ENCODE measurements around the gene CHCHD3. TPM values are rescaled to one million over a fixed set of nuclear protein-coding genes. Genes with fewer than 3 reads are reported as not detected.

Gene CHCHD3
- total and polyA plus RNA-seq, 3 experiments from 2014 or later = 59.1 to 87.6 (median 86.9) TPM

DNA sequence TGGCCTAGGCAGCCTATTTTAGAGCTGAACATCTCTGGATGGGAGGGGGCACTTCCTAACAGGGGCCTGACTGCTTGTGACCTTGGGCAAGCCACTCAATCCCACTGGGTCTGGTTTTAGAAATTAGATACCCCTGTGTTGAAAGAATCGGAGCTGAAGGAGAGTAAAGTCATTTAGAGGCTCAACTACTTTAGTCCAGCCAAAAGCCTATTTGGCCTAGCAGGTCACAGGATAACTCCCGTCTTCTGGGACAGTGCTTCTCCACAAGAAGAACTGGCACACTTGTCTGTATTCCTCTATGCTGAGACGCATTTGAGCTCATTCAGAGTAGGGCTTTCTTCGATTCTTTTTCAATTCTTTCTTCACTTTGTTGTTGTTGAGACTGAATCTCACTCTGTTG lies 224.2 kb downstream of the CHCHD3 start:
- peaks cover 3 to 8% (median 4%) of the 10 kb centered on the region in 3 donors for H3K4me1 Mint-ChIP-seq
- H3K9me3 Mint-ChIP-seq = no peaks in the 10 kb centered on the region
- peaks cover 7 to 14% (median 10%) of the 10 kb centered on the region in 3 donors for H3K36me3 Mint-ChIP-seq
- H3K27me3 ChIP-seq (ENCODE audit: insufficient read depth, low read length, poor library complexity, severe bottlenecking) = no peaks in the 10 kb centered on the region
- H3K4me1 ChIP-seq (ENCODE audit: insufficient read depth, low read length) = no peaks in the 10 kb centered on the region
- no peak for DNase-seq
- no peak overlapping the region for H3K4me3 Mint-ChIP-seq
- H3K36me3 ChIP-seq (ENCODE audit: insufficient read depth, low read length) = no peaks in the 10 kb centered on the region
- peaks cover 0 to 2% of the 10 kb centered on the region in 2 donors for H3K27me3 Mint-ChIP-seq
- H3K27ac Mint-ChIP-seq = peak overlapping the region in 1 of 8 donors; percentile 19
- POLR2A ChIA-PET = no interaction called here
- H3K27ac ChIP-seq (ENCODE audit: low read depth, low read length) = no peak overlapping the region
- CTCF ChIA-PET = no interaction called here
- H3K9me3 ChIP-seq (ENCODE audit: low read length) = no peaks in the 10 kb centered on the region
- H3K4me3 ChIP-seq (ENCODE audit: low read length) = no peak overlapping the region

DNA sequence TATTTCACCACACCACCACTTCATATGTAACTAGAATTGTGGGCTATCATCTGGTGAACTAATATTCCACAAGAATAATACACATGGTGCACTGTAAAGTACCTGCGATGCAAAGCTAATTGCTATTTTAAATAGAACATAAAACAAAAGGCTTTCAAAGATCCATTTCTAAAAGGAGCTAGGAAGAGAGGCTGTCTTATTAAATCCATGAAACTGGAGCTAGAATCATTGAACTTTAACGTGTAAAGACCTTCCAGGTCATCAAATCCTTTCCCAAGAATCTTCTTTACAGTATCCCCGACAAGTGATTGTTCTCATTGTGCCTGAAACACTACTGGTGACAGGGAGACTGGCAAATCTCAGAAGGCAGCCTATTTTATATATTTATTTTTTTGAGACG lies 224.9 kb downstream of the CHCHD3 start:
- Mint-ChIP-seq H3K36me3 (peaks cover 7 to 18% (median 13%) of the 10 kb centered on the region in 3 donors), H3K4me3 (no peak overlapping the region), H3K27me3 (peaks cover 0 to 2% of the 10 kb centered on the region in 2 donors), H3K27ac (no peak overlapping the region), H3K9me3 (no peaks in the 10 kb centered on the region), H3K4me1 (peaks cover 3 to 8% (median 4%) of the 10 kb centered on the region in 3 donors)
- H3K4me3 ChIP-seq (ENCODE audit: low read length) = no peak overlapping the region
- POLR2A ChIA-PET = no interaction called here
- H3K9me3 ChIP-seq (ENCODE audit: low read length) = no peaks in the 10 kb centered on the region
- no peaks in the 10 kb centered on the region for H3K4me1 ChIP-seq (ENCODE audit: insufficient read depth, low read length)
- CTCF ChIA-PET = no interaction called here
- no peaks in the 10 kb centered on the region for H3K27me3 ChIP-seq (ENCODE audit: insufficient read depth, low read length, poor library complexity, severe bottlenecking)
- no peaks in the 10 kb centered on the region for H3K36me3 ChIP-seq (ENCODE audit: insufficient read depth, low read length)
- H3K27ac ChIP-seq (ENCODE audit: low read depth, low read length) = no peak overlapping the region
- DNase-seq = no peak

DNA sequence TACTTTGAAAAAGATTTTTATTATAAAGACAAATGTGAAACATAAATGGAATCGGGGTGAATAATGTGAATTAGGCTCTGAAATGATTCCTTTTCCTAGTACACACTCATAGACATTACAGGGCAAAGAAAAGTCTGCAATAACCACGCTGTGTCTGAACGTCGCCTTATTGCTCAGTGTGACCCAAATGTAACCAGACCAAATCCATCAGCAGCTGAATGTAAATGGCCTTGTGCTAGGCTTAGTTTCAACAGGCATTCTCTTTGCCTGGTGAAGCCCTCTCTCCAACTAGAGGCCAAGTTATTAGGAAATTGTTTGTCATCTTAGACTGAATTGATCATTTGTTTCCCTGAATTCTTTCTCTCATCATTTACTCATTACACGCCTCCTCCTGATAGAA lies 225.5 kb downstream of the CHCHD3 start:
- H3K4me1 ChIP-seq (ENCODE audit: insufficient read depth, low read length) = no peaks in the 10 kb centered on the region
- ChIA-PET POLR2A (no interaction called here), CTCF (no interaction called here)
- Mint-ChIP-seq H3K27me3 (peaks cover 0 to 2% of the 10 kb centered on the region in 2 donors), H3K4me1 (peaks cover 3 to 8% (median 4%) of the 10 kb centered on the region in 3 donors), H3K36me3 (peaks cover 5 to 20% (median 16%) of the 10 kb centered on the region in 3 donors), H3K27ac (no peak overlapping the region), H3K9me3 (no peaks in the 10 kb centered on the region), H3K4me3 (no peak overlapping the region)
- no peaks in the 10 kb centered on the region for H3K36me3 ChIP-seq (ENCODE audit: insufficient read depth, low read length)
- H3K27me3 ChIP-seq (ENCODE audit: insufficient read depth, low read length, poor library complexity, severe bottlenecking) = no peaks in the 10 kb centered on the region
- no peak overlapping the region for H3K27ac ChIP-seq (ENCODE audit: low read depth, low read length)
- no peak for DNase-seq
- no peaks in the 10 kb centered on the region for H3K9me3 ChIP-seq (ENCODE audit: low read length)
- H3K4me3 ChIP-seq (ENCODE audit: low read length) = no peak overlapping the region

DNA sequence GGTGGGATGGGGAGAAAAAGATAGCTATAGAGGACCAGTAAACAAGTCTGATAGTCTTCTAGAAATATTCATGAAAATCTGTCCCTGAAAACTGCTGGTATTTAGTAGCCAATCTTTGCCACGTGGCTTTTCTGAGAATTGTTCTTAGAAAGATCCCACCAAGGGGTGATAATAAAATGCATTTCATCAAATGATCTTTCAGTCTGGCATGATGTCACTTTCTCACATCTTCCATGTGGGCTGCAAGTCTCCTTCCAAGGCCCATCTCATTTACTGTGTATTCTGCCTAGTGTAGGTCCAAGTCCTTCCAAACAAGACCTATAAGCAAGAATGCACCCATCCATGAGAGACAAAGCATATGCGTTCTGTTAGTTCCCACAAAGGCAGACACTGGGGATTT lies 226.0 kb downstream of the CHCHD3 start:
- no peak for DNase-seq
- ChIA-PET CTCF (no interaction called here), POLR2A (no interaction called here)
- peaks cover 2 to 18% (median 16%) of the 10 kb centered on the region in 3 donors for H3K36me3 Mint-ChIP-seq
- H3K4me3 Mint-ChIP-seq = no peak overlapping the region
- Histone ChIP-seq H3K4me1 (ENCODE audit: insufficient read depth, low read length) (no peaks in the 10 kb centered on the region), H3K36me3 (ENCODE audit: insufficient read depth, low read length) (no peaks in the 10 kb centered on the region), H3K27me3 (ENCODE audit: insufficient read depth, low read length, poor library complexity, severe bottlenecking) (no peaks in the 10 kb centered on the region), H3K9me3 (ENCODE audit: low read length) (no peaks in the 10 kb centered on the region), H3K4me3 (ENCODE audit: low read length) (no peak overlapping the region), H3K27ac (ENCODE audit: low read depth, low read length) (no peak overlapping the region)
- H3K9me3 Mint-ChIP-seq = no peaks in the 10 kb centered on the region
- H3K4me1 Mint-ChIP-seq = peaks cover 3 to 8% (median 4%) of the 10 kb centered on the region in 3 donors
- H3K27ac Mint-ChIP-seq = no peak overlapping the region
- H3K27me3 Mint-ChIP-seq = peaks cover 0 to 2% of the 10 kb centered on the region in 2 donors

DNA sequence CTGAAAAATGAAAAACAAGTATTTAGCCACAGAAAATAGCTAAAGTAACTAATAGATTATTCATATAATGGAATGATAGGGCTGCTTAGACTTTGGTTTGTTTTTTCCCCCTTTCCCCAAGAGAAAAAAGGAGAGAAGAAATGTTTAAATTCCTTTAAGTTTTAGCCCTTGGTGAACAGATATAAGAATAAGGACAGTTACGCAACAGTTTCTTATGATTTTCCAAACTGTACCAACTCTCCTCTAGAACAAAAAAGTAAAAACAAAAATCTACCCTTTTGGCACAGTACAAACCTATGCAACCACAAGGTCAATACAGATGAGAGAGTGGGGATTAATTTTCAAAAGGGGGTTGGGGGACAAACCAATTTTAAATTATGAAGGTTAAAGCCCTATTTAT lies 227.7 kb downstream of the CHCHD3 start:
- H3K9me3 ChIP-seq (ENCODE audit: low read length) = no peaks in the 10 kb centered on the region
- H3K4me1 ChIP-seq (ENCODE audit: insufficient read depth, low read length) = no peaks in the 10 kb centered on the region
- DNase-seq = no peak
- peaks cover 0 to 6% (median 0%) of the 10 kb centered on the region in 3 donors for H3K4me1 Mint-ChIP-seq
- no peak overlapping the region for H3K4me3 Mint-ChIP-seq
- POLR2A ChIA-PET = no interaction called here
- H3K27me3 Mint-ChIP-seq = no peaks in the 10 kb centered on the region
- no peak overlapping the region for H3K27ac Mint-ChIP-seq
- H3K36me3 ChIP-seq (ENCODE audit: insufficient read depth, low read length) = no peaks in the 10 kb centered on the region
- no peaks in the 10 kb centered on the region for H3K27me3 ChIP-seq (ENCODE audit: insufficient read depth, low read length, poor library complexity, severe bottlenecking)
- H3K9me3 Mint-ChIP-seq = peaks cover 0 to 4% (median 0%) of the 10 kb centered on the region in 5 donors
- H3K4me3 ChIP-seq (ENCODE audit: low read length) = no peak overlapping the region
- no peak overlapping the region for H3K27ac ChIP-seq (ENCODE audit: low read depth, low read length)
- CTCF ChIA-PET = no interaction called here
- H3K36me3 Mint-ChIP-seq = peaks cover 2 to 16% (median 14%) of the 10 kb centered on the region in 3 donors

DNA sequence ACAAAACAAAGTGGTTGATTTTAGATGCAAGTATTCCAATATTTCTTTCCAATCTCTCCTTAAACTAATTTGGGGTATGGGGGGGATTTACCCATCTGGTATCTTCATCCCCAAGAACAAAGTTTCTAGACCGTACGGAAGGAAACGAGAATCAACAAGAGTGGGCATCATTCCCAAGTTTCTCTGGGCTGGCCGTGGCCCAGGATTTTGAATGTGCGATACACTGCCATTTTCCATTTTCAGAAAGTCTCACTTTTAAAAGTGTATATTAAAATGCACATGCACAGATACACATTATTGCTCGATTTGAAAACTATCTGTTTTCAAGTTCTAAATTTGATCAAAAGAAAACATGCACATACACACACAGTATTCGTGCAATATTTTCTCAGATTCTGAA lies 234.5 kb downstream of the CHCHD3 start:
- H3K4me1 Mint-ChIP-seq = no peaks in the 10 kb centered on the region
- no peaks in the 10 kb centered on the region for H3K4me1 ChIP-seq (ENCODE audit: insufficient read depth, low read length)
- no peaks in the 10 kb centered on the region for H3K36me3 ChIP-seq (ENCODE audit: insufficient read depth, low read length)
- no peak overlapping the region for H3K4me3 ChIP-seq (ENCODE audit: low read length)
- POLR2A ChIA-PET = no interaction called here
- H3K27ac Mint-ChIP-seq = no peak overlapping the region
- H3K9me3 ChIP-seq (ENCODE audit: low read length) = no peaks in the 10 kb centered on the region
- peaks cover 0 to 4% (median 0%) of the 10 kb centered on the region in 5 donors for H3K9me3 Mint-ChIP-seq
- H3K27me3 Mint-ChIP-seq = no peaks in the 10 kb centered on the region
- H3K36me3 Mint-ChIP-seq = peaks cover 5 to 11% (median 6%) of the 10 kb centered on the region in 3 donors
- CTCF ChIA-PET = no interaction called here
- DNase-seq = no peak
- no peaks in the 10 kb centered on the region for H3K27me3 ChIP-seq (ENCODE audit: insufficient read depth, low read length, poor library complexity, severe bottlenecking)
- H3K27ac ChIP-seq (ENCODE audit: low read depth, low read length) = no peak overlapping the region
- H3K4me3 Mint-ChIP-seq = no peak overlapping the region

DNA sequence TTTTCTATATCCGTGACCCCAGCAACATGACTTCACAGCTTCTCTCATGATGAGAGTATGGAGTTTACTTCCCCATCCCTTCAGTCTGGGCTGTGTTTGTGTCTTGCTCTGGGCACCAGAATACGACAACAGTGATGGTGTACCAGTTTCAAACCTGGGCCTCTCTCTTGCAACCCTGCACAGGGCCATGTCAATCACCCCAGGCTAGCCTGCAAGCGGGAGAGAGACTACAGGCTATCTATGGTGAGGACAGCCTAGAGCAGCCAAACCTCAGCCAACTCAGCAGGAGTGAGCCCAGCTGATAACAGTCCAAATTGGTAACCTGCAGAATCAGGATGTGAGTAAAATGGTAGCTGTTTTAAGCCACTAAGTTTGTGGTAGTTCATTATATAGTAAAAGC lies 235.8 kb downstream of the CHCHD3 start:
- Mint-ChIP-seq H3K27ac (no peak overlapping the region), H3K27me3 (no peaks in the 10 kb centered on the region), H3K36me3 (peaks cover 4 to 9% (median 5%) of the 10 kb centered on the region in 3 donors), H3K4me3 (no peak overlapping the region), H3K9me3 (peaks cover 0 to 4% (median 0%) of the 10 kb centered on the region in 5 donors), H3K4me1 (peaks cover 0 to 5% (median 0%) of the 10 kb centered on the region in 3 donors)
- Histone ChIP-seq H3K27ac (ENCODE audit: low read depth, low read length) (no peak overlapping the region), H3K9me3 (ENCODE audit: low read length) (no peaks in the 10 kb centered on the region), H3K4me1 (ENCODE audit: insufficient read depth, low read length) (no peaks in the 10 kb centered on the region), H3K27me3 (ENCODE audit: insufficient read depth, low read length, poor library complexity, severe bottlenecking) (no peaks in the 10 kb centered on the region), H3K36me3 (ENCODE audit: insufficient read depth, low read length) (no peaks in the 10 kb centered on the region), H3K4me3 (ENCODE audit: low read length) (no peak overlapping the region)
- POLR2A ChIA-PET = no interaction called here
- DNase-seq = no peak
- CTCF ChIA-PET = no interaction called here

DNA sequence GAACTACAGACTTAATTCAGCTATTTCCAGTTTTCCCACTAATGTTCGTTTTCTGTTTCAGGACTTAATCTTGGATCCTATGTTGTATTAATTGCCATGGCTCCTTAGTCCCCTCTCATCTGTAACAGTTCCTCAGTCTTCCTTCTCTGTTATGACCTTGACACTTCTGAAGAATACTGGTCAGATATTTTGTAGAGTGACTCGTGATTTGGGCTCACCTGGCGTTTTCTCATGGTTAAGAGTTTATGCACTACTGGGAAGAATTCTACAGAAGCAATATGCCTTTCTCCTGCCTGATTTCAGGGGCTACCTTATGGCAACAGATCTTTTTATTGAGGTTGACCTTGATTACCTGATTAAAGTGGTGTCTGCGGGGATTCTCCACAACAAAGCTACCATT lies 239.4 kb downstream of the CHCHD3 start:
- no peaks in the 10 kb centered on the region for H3K36me3 ChIP-seq (ENCODE audit: insufficient read depth, low read length)
- H3K4me3 ChIP-seq (ENCODE audit: low read length) = no peak overlapping the region
- ChIA-PET POLR2A (no interaction called here), CTCF (no interaction called here)
- Mint-ChIP-seq H3K4me3 (no peak overlapping the region), H3K27ac (no peak overlapping the region), H3K27me3 (no peaks in the 10 kb centered on the region), H3K9me3 (no peaks in the 10 kb centered on the region), H3K36me3 (peaks cover 7 to 12% (median 10%) of the 10 kb centered on the region in 3 donors), H3K4me1 (peaks cover 0 to 11% (median 0%) of the 10 kb centered on the region in 3 donors)
- no peaks in the 10 kb centered on the region for H3K9me3 ChIP-seq (ENCODE audit: low read length)
- DNase-seq = no peak
- no peak overlapping the region for H3K27ac ChIP-seq (ENCODE audit: low read depth, low read length)
- H3K4me1 ChIP-seq (ENCODE audit: insufficient read depth, low read length) = no peaks in the 10 kb centered on the region
- H3K27me3 ChIP-seq (ENCODE audit: insufficient read depth, low read length, poor library complexity, severe bottlenecking) = no peaks in the 10 kb centered on the region

DNA sequence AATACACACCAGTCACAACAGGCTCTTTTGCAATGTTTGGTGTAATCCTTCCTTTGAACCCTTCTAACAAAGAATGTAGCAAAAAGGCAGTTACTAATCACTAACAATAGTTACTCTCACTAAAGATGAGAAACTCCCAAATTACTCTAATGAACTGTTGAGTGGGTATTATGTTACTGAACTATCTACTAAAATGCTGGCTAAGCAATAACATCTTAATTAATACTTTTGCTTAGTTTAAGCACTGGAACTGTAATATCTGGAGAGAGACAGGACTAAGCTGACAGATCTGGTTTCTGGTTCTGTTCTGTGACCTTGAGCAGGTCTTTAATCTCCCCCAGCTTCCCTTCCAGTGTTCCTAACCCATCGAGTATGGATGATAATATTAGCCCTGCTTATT lies 241.7 kb downstream of the CHCHD3 start:
- CTCF ChIA-PET = no interaction called here
- H3K4me1 Mint-ChIP-seq = peaks cover 0 to 11% (median 0%) of the 10 kb centered on the region in 3 donors

More for the DNA sequence above, 241.7 kb downstream of the CHCHD3 start:
- no peaks in the 10 kb centered on the region for H3K9me3 ChIP-seq (ENCODE audit: low read length)
- H3K27me3 ChIP-seq (ENCODE audit: insufficient read depth, low read length, poor library complexity, severe bottlenecking) = no peaks in the 10 kb centered on the region
- Mint-ChIP-seq H3K27ac (no peak overlapping the region), H3K4me3 (no peak overlapping the region), H3K27me3 (no peaks in the 10 kb centered on the region), H3K36me3 (peaks cover 20 to 25% (median 24%) of the 10 kb centered on the region in 3 donors), H3K9me3 (no peaks in the 10 kb centered on the region)
- POLR2A ChIA-PET = no interaction called here
- no peak overlapping the region for H3K4me3 ChIP-seq (ENCODE audit: low read length)
- no peaks in the 10 kb centered on the region for H3K36me3 ChIP-seq (ENCODE audit: insufficient read depth, low read length)
- no peak for DNase-seq
- H3K4me1 ChIP-seq (ENCODE audit: insufficient read depth, low read length) = no peaks in the 10 kb centered on the region
- no peak overlapping the region for H3K27ac ChIP-seq (ENCODE audit: low read depth, low read length)

Measured in CD8-positive, alpha-beta memory T cell (primary cell).